CD1c-positive myeloid dendritic cell (primary cell): Measurements from ENCODE around the gene MYRIP.
"Not testable (repeated sequence)": the region's sequence is repeated elsewhere in the genome, so short reads cannot be mapped to it uniquely, and the experiment has no call there.

Source experiments
- DNase-seq: peaks from one replicate; pipeline ENCODE4 v3.0.0-alpha.2; 2016; ENCODE audit errors: extremely low spot score

MYRIP gene

GRCh38 chr3:39806820-39807219, 2.6 kb upstream of the MYRIP start:
- no peak for DNase-seq

GRCh38 chr3:39808467-39809180, 785 bp upstream of the MYRIP start:
- DNase-seq, result no peak

GRCh38 chr3:39809995-39810595, 686 bp downstream of the MYRIP start:
- no peak for DNase-seq

GRCh38 chr3:39810647-39811161, 1.3 kb downstream of the MYRIP start:
- DNase-seq, result no peak

GRCh38 chr3:39811561-39811960, 2.2 kb downstream of the MYRIP start:
- DNase-seq, result no peak

- DNase-seq, result no peak
These were observed 3.1 kb downstream of the MYRIP start for GRCh38 chr3:39812537-39812936.

- no peak for DNase-seq
These were observed 4.6 kb downstream of the MYRIP start for GRCh38 chr3:39814007-39814406.

GRCh38 chr3:39819899-39820298, 10.5 kb downstream of the MYRIP start:
- DNase-seq, result no peak

- DNase-seq, result not testable (repeated sequence)
These were observed 24.4 kb downstream of the MYRIP start for GRCh38 chr3:39833764-39834163.

GRCh38 chr3:39839484-39839883, 30.1 kb downstream of the MYRIP start:
- DNase-seq, result no peak

- DNase-seq, result no peak
These were observed 34.0 kb downstream of the MYRIP start for GRCh38 chr3:39843440-39843839.

GRCh38 chr3:39848365-39848764, 39.0 kb downstream of the MYRIP start:
- no peak for DNase-seq

GRCh38 chr3:39849992-39850715, 40.7 kb downstream of the MYRIP start:
- DNase-seq, result no peak

GRCh38 chr3:39850716-39851032, 41.3 kb downstream of the MYRIP start:
- DNase-seq, result no peak

GRCh38 chr3:39855517-39855916, 46.1 kb downstream of the MYRIP start:
- no peak for DNase-seq

GRCh38 chr3:39869890-39870289, 60.5 kb downstream of the MYRIP start:
- DNase-seq, result no peak

- no peak for DNase-seq
These were observed 61.3 kb downstream of the MYRIP start for GRCh38 chr3:39870706-39871105.

GRCh38 chr3:39879581-39879980, 70.2 kb downstream of the MYRIP start:
- no peak for DNase-seq

- DNase-seq, result no peak
These were observed 72.7 kb downstream of the MYRIP start for GRCh38 chr3:39882111-39882510.

- no peak for DNase-seq
These were observed 82.7 kb downstream of the MYRIP start for GRCh38 chr3:39892068-39892467.

GRCh38 chr3:39896184-39896583, 86.8 kb downstream of the MYRIP start:
- DNase-seq, result no peak

- no peak for DNase-seq
These were observed 91.1 kb downstream of the MYRIP start for GRCh38 chr3:39900462-39901002.

- no peak for DNase-seq
These were observed 93.8 kb downstream of the MYRIP start for GRCh38 chr3:39903253-39903652.
